A549 (cell line): ENCODE results near the gene NBL1. TPM values are rescaled to one million over a fixed set of nuclear protein-coding genes. Genes with fewer than 3 reads are reported as not detected.

ENCODE experiments used
- ATAC-seq, 2 experiments: fragments of 200-7000 bp in 1 of 2; fragments of >200 bp in 1 of 2; cut with Nextera tagmentation in 1 of 2; cut with Tn5 transposase in 1 of 2; 3 replicates each; pipeline versions ENCODE4 v1.8.0 to v1.9.1; 2018 to 2020; ENCODE audit warnings: mild to moderate bottlenecking in 1 of 2, moderate library complexity in 1 of 2
- CTCF ChIA-PET: fragments of 300-600 bp; sonication (Branson Sonifier 250); formaldehyde crosslinking; extraction: SDS; loops from one replicate; lab custom pipeline; 2021; ENCODE audit warnings: antibody characterized with exemption, inconsistent platforms; lab: Yijun Ruan, JAX
- POLR2A ChIA-PET: fragments of 350-600 bp; formaldehyde crosslinking; extraction: SDS; loops from one replicate; lab custom pipeline; 2021; ENCODE audit warnings: antibody characterized with exemption, inconsistent platforms; lab: Yijun Ruan, JAX
- DNase-seq, 2 experiments: peaks; one replicate each; pipeline versions ENCODE4 v3.0.0 to v3.0.0-alpha.2; 2011 to 2016; ENCODE audit warnings: low read depth in 1 of 2, low spot score in 1 of 2
- FAIRE-seq: peaks from 2 replicates; lab custom pipeline; 2011; peaks lifted over from hg19 to GRCh38; lab: Jason Lieb, UNC
- H3K27ac ChIP-seq, 2 experiments: fragments of >200 bp; sonication (Bioruptor Twin); formaldehyde crosslinking; 3 replicates each; pipeline ENCODE4 v1.5.1; 2016 to 2017
- H3K4me1 ChIP-seq: fragments of >200 bp; sonication (Bioruptor Twin); formaldehyde crosslinking; 3 replicates; pipeline ENCODE4 v1.6.1; 2016
- H3K4me2 ChIP-seq: fragments of >200 bp; sonication (Bioruptor Twin); formaldehyde crosslinking; 3 replicates; pipeline ENCODE4 v1.6.1; 2016
- H3K4me3 ChIP-seq: fragments of >200 bp; sonication (Bioruptor Twin); formaldehyde crosslinking; 3 replicates; pipeline ENCODE4 v1.5.1; 2016
- H3K9me3 ChIP-seq: fragments of >200 bp; sonication (Bioruptor Twin); formaldehyde crosslinking; 3 replicates; pipeline ENCODE4 v1.6.1; 2016
- ATOH8 ChIP-seq: fragments of 250-450 bp; sonication (Bioruptor Pico); IDR thresholded peaks from 2 replicates; pipeline ENCODE4 v1.5.0; 2020; ENCODE audit warnings: low read depth, mild to moderate bottlenecking, moderate library complexity
- CBX8 ChIP-seq: fragments of 200-600 bp; sonication (generic); IDR thresholded peaks from 2 replicates; pipeline ENCODE4 v1.6.1; 2016
- CEBPB ChIP-seq, 2 experiments: fragments of >200 bp in 1 of 2; sonication (Bioruptor Twin) in 1 of 2; formaldehyde crosslinking in 1 of 2; IDR thresholded peaks; 2 replicates each; pipeline ENCODE4 v1.6.1; 2012 to 2016
- CHD2 ChIP-seq: fragments of 150-350 bp; IDR thresholded peaks from 2 replicates; pipeline ENCODE4 v1.6.1; 2014; ENCODE audit warnings: low read length; ENCODE audit not compliant: partially characterized antibody
- CTCF ChIP-seq: fragments of >200 bp; sonication (Bioruptor Twin); formaldehyde crosslinking; IDR thresholded peaks from 3 replicates; pipeline ENCODE4 v1.5.1; 2016
- EHMT2 ChIP-seq: fragments of 200-600 bp; sonication (generic); IDR thresholded peaks from 2 replicates; pipeline ENCODE4 v1.6.1; 2016; ENCODE audit warnings: antibody characterized with exemption, low read depth, mild to moderate bottlenecking, moderate library complexity
- EP300 ChIP-seq, 2 experiments: fragments of >200 bp; sonication (Bioruptor Twin); formaldehyde crosslinking; IDR thresholded peaks; 2 replicates in 1 of 2; 3 replicates in 1 of 2; pipeline ENCODE4 v1.6.1; 2016 to 2017
- HDAC2 ChIP-seq: fragments of 200-600 bp; sonication (generic); IDR thresholded peaks from 2 replicates; pipeline ENCODE4 v1.6.1; 2016
- HEYL ChIP-seq: fragments of 250-450 bp; sonication (Bioruptor Pico); IDR thresholded peaks from 2 replicates; pipeline ENCODE4 v1.8.0; 2021; ENCODE audit warnings: mild to moderate bottlenecking, moderate library complexity
- HMGXB4 ChIP-seq: fragments of 250-450 bp; sonication (Bioruptor Pico); IDR thresholded peaks from 2 replicates; pipeline ENCODE4 v1.5.0; 2021; ENCODE audit warnings: mild to moderate bottlenecking, moderate library complexity, borderline replicate concordance
- JUN ChIP-seq, 2 experiments: fragments of >200 bp; sonication (Bioruptor Twin); formaldehyde crosslinking; IDR thresholded peaks; 2 replicates in 1 of 2; 3 replicates in 1 of 2; pipeline ENCODE4 v1.6.1; 2016 to 2017
- JUNB ChIP-seq: fragments of >200 bp; sonication (Bioruptor Twin); formaldehyde crosslinking; IDR thresholded peaks from 2 replicates; pipeline ENCODE4 v1.6.1; 2016
- KDM1A ChIP-seq: fragments of 200-600 bp; sonication (generic); IDR thresholded peaks from 2 replicates; pipeline ENCODE4 v1.6.1; 2016; ENCODE audit warnings: low read depth, mild to moderate bottlenecking
- KDM5A ChIP-seq: fragments of 200-600 bp; sonication (generic); IDR thresholded peaks from 2 replicates; pipeline ENCODE4 v1.6.1; 2016; ENCODE audit warnings: antibody characterized with exemption, mild to moderate bottlenecking
- MAFK ChIP-seq: fragments of 450-650 bp; IDR thresholded peaks from 2 replicates; pipeline ENCODE4 v1.6.1; 2014; ENCODE audit not compliant: partially characterized antibody
- NFE2L2 ChIP-seq: fragments of 150-350 bp; conservative IDR thresholded peaks from 2 replicates; pipeline ENCODE4 v1.6.1; 2014; ENCODE audit warnings: low read length
- PBX3 ChIP-seq: IDR thresholded peaks from 2 replicates; pipeline ENCODE4 v1.6.1; 2012
- PHF8 ChIP-seq: fragments of 200-600 bp; sonication (generic); IDR thresholded peaks from 2 replicates; pipeline ENCODE4 v1.6.1; 2016; ENCODE audit warnings: low read depth, mild to moderate bottlenecking, antibody characterized with exemption, moderate library complexity, borderline replicate concordance
- POLR2A ChIP-seq: IDR thresholded peaks from 2 replicates; pipeline ENCODE4 v1.6.1; 2012; ENCODE audit warnings: mild to moderate bottlenecking, low read length
- RAD21 ChIP-seq, 2 experiments: fragments of >200 bp in 1 of 2; sonication (Bioruptor Twin) in 1 of 2; formaldehyde crosslinking in 1 of 2; IDR thresholded peaks in 1 of 2; conservative IDR thresholded peaks in 1 of 2; 2 replicates in 1 of 2; 3 replicates in 1 of 2; pipeline ENCODE4 v1.6.1; 2012 to 2018; ENCODE audit warnings: inconsistent platforms in 1 of 2
- RFX5 ChIP-seq: fragments of 450-650 bp; IDR thresholded peaks from 2 replicates; pipeline ENCODE4 v1.7.1; 2014; ENCODE audit warnings: antibody characterized with exemption, mild to moderate bottlenecking, moderate library complexity
- RNF2 ChIP-seq: fragments of 200-600 bp; sonication (generic); IDR thresholded peaks from 2 replicates; pipeline ENCODE4 v1.6.1; 2016; ENCODE audit warnings: low read depth, mild to moderate bottlenecking, antibody characterized with exemption, moderate library complexity, borderline replicate concordance
- SREBF2 ChIP-seq: fragments of 450-650 bp; IDR thresholded peaks from 2 replicates; pipeline ENCODE4 v1.6.1; 2014; ENCODE audit warnings: mild to moderate bottlenecking, moderate library complexity
- ZSCAN20 ChIP-seq: fragments of 250-450 bp; sonication (Bioruptor Pico); IDR thresholded peaks from 2 replicates; pipeline ENCODE4 v1.8.0; 2022; ENCODE audit warnings: mild to moderate bottlenecking, moderate library complexity
- WGBS: methylation state at CpG from one replicate; pipeline ENCODE4 v1.1.6; 2017; ENCODE audit errors: missing lambda C conversion rate; 5-methylcytosine and 5-hydroxymethylcytosine counted together
- polyA plus RNA-seq, 4 experiments: library from polyadenylated mRNA; depleted of rRNA in 3 of 4; stranded (reverse); fragments of >200 nt; fragmentation: RNase III in 1 of 4; extraction: RNeasy Plus Mini Kit Qiagen cat#74134 plus additional on column Dnase treatment in 1 of 4; gene quantifications; 2 replicates in 3 of 4; 3 replicates in 1 of 4; pipeline ENCODE4 v1.2.3, GENCODE V29; 2011 to 2017

The NBL1 gene
- polyA plus RNA-seq, 2 of the 4 experiments (the other 2 are of a cell fraction), result 16.3 to 19.0 TPM

GRCh38 chr1:19657511-19657910 is 13.4 kb downstream of the NBL1 start:
- POLR2A ChIA-PET, result no interaction called here
- Histone ChIP-seq H3K4me2 (no peak overlapping the region), H3K4me1 (peaks cover 20% of the 10 kb centered on the region), H3K9me3 (no peaks in the 10 kb centered on the region), H3K4me3 (no peak overlapping the region), H3K27ac (no peak overlapping the region)
- FAIRE-seq, result no peak
- 78% methylated on average over 3 of the region's 10 CpGs for WGBS
- no peak for ATAC-seq
- no peak for DNase-seq
- TF ChIP-seq RNF2 (no peak), ZSCAN20 (no peak), KDM1A (no peak), HDAC2 (no peak), CHD2 (no peak), EHMT2 (no peak), PBX3 (no peak), JUN (IDR thresholded peaks at IDR 0.05) (no peak), ATOH8 (no peak), KDM5A (no peak), RAD21 (conservative IDR thresholded peaks at IDR 0.05 in 1 of 2, IDR thresholded peaks at IDR 0.05 in 1 of 2) (no peak), HEYL (no peak), POLR2A (no peak), EP300 (IDR thresholded peaks at IDR 0.05) (no peak), RFX5 (no peak), CEBPB (IDR thresholded peaks at IDR 0.05) (no peak), JUNB (no peak), CBX8 (no peak)
- CTCF ChIA-PET, result no interaction called here

GRCh38 chr1:19658186-19658585 is 14.1 kb downstream of the NBL1 start:
- DNase-seq (no peak), FAIRE-seq (no peak), ATAC-seq (no peak)
- H3K9me3 ChIP-seq, result no peaks in the 10 kb centered on the region
- 85% methylated on average over 8 of the region's 13 CpGs for WGBS
- peaks cover 20% of the 10 kb centered on the region for H3K4me1 ChIP-seq
- H3K27ac ChIP-seq, result no peak overlapping the region
- H3K4me3 ChIP-seq, result no peak overlapping the region
- no peak overlapping the region for H3K4me2 ChIP-seq
- ChIA-PET POLR2A (no interaction called here), CTCF (interaction anchor here (0.5 to 4.9 kb wide), 4 partner anchors 9 to 121 kb away, joined by 3 to 45 read pairs (median 3); no protein-coding TSS in a partner anchor)
- TF ChIP-seq NFE2L2 (no peak), CTCF (no peak), HMGXB4 (no peak), MAFK (no peak), PHF8 (no peak), SREBF2 (no peak)
